HUES64 (cell line): ENCODE data around the gene IMPA2.
"Not testable (repeated sequence)": the region's sequence is repeated elsewhere in the genome, so short reads cannot be mapped to it uniquely, and the experiment has no call there.

ENCODE experiments used
- H3K27ac ChIP-seq: 2 replicates; pipeline ENCODE4 v1.7.0; 2013; ENCODE audit warnings: low read depth, low read length, inconsistent platforms
- H3K27me3 ChIP-seq: 2 replicates; pipeline ENCODE4 v1.6.1; 2013; ENCODE audit warnings: mild to moderate bottlenecking, low read length; ENCODE audit not compliant: insufficient read depth
- H3K36me3 ChIP-seq: 2 replicates; pipeline ENCODE4 v1.6.1; 2013; ENCODE audit warnings: mild to moderate bottlenecking, low read length; ENCODE audit not compliant: insufficient read depth
- H3K4me1 ChIP-seq: 2 replicates; pipeline ENCODE4 v1.6.1; 2013; ENCODE audit warnings: mild to moderate bottlenecking, low read length, moderate library complexity; ENCODE audit not compliant: insufficient read depth
- H3K4me3 ChIP-seq: 2 replicates; pipeline ENCODE4 v1.5.1; 2013; ENCODE audit warnings: mild to moderate bottlenecking, low read length, moderate library complexity
- H3K9ac ChIP-seq: 2 replicates; pipeline ENCODE4 v1.6.1; 2013; ENCODE audit warnings: mild to moderate bottlenecking, low read depth, low read length
- H3K9me3 ChIP-seq: 2 replicates; pipeline ENCODE4 v1.6.1; 2013; ENCODE audit warnings: low read depth, low read length; ENCODE audit not compliant: insufficient read depth
- WGBS: fragments of 150-250, 120-280 bp; methylation state at CpG from one replicate; pipeline ENCODE4 v1.1.7; 2013; ENCODE audit warnings: missing lambda C conversion rate; 5-methylcytosine and 5-hydroxymethylcytosine counted together

The IMPA2 gene

DNA sequence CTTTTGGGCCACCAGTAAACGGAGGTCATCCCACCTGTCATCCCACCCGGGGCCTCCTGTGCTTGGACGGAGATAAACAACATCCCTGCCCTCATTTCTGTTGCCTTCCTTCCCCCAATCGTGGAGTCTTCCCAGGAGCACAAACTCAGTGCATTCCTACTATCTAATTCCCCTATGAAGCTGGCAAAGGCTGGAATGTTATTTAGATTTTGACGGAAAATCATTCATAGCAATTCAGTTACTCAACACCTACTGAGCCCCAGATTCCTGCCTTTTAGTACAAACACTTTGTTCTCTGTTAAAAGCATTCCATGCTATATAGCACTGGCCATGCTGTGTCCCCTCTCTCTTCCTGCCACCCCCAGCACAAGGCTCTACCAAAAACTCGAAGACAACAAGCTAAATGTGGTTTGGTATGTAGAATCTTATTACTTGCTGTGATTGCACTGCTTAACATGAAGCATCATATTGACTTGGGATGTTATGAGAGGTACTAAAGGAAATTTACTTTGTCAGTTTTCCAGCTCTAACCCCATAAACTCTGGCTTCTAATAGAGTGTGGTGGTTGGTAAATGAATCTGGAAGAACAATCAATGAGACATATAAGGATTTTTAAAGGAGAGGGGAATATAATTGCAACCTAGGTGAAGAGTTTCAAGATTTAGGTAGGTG is 32.3 kb upstream of the IMPA2 start:
- Histone ChIP-seq H3K9ac (no peak overlapping the region), H3K9me3 (no peaks in the 10 kb centered on the region), H3K27ac (peak overlapping the region; percentile 32; the same call in 1 of the 2 replicates), H3K36me3 (no peaks in the 10 kb centered on the region), H3K4me1 (peaks cover 22% of the 10 kb centered on the region), H3K4me3 (no peak overlapping the region), H3K27me3 (no peaks in the 10 kb centered on the region)
- WGBS: 60% methylated on average over 6 of the region's 6 CpGs

DNA sequence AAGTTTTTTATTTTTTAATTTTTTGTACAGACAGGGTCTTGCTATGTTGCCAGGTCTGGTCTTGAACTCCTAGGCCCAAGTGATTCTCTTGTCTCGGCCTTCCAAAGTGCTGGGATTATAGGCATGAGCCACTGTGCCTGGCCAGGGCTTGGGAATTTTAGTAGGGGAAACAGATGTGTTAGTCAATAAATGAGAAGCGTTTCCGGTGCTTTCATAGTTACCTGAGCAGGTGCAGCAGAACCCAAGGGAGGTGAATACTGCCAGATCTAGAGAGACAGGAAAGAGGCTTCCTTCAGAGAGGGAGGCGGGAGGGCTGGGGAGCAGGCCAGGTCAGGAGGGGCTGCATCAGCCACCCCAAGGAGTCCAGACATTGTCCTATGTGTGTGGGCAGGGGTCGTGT is 30.5 kb upstream of the IMPA2 start:
- H3K4me1 ChIP-seq: peaks cover 28% of the 10 kb centered on the region
- H3K27ac ChIP-seq: no peak overlapping the region
- no peaks in the 10 kb centered on the region for H3K27me3 ChIP-seq
- WGBS: 83% methylated on average over 4 of the region's 5 CpGs
- no peak overlapping the region for H3K9ac ChIP-seq
- no peaks in the 10 kb centered on the region for H3K9me3 ChIP-seq
- no peak overlapping the region for H3K4me3 ChIP-seq
- H3K36me3 ChIP-seq: no peaks in the 10 kb centered on the region

DNA sequence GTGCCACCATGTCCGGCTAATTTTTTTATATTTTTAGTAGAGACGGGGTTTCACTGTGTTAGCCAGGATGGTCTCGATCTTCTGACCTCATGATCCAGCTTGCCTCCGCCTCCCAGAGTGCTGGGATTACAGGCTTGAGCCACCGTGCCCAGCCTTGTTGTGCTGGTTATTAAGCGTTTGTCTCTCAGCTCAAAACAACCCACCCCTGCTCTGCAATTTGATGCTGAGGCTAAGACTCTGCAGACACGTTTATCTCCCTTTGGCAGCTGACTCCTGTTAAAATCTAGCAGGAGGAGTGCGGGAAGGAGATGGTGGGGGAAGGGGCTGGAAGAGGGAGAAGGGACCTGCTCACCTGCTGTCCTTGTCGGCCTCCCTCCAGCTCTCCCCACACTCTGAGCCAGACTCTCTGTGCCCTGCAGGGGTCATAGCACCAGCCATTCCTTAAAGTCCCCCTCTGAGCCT is 29.9 kb upstream of the IMPA2 start:
- 0 out of 2 replicates have a peak, but pooled peaks cover 2% of the 10 kb centered on the region for H3K9me3 ChIP-seq
- H3K36me3 ChIP-seq: no peaks in the 10 kb centered on the region
- H3K9ac ChIP-seq: no peak overlapping the region

DNA sequence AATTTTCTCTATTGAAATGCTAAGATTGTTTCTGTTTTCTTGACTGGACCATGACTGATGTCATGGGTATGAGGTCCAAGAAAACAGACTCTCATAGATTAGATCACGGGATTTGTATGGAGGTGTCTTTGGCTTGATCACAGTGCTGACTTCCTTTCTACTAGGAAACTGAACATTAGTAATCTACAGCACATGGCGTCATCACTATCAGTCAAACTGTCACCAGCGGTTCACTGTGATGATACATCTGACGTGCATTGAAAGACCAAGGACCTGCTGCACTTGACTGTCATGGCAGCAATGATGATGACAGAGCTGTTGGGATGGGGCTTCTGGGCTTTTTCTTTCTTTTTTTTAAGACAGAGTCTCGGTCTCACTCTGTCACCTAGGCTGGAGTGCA is 28.2 kb upstream of the IMPA2 start:
- Histone ChIP-seq H3K4me3 (no peak overlapping the region), H3K27ac (no peak overlapping the region), H3K4me1 (peaks cover 19% of the 10 kb centered on the region; the same call in 1 of the 2 replicates), H3K27me3 (no peaks in the 10 kb centered on the region), H3K9me3 (peaks cover 16% of the 10 kb centered on the region), H3K36me3 (no peaks in the 10 kb centered on the region), H3K9ac (no peak overlapping the region)
- 92% methylated on average over 5 of the region's 5 CpGs for WGBS

More for the DNA sequence above, 29.9 kb upstream of the IMPA2 start:
- H3K4me3 ChIP-seq: no peak overlapping the region
- WGBS: 58% methylated on average over 9 of the region's 9 CpGs
- peaks cover 26% of the 10 kb centered on the region for H3K4me1 ChIP-seq
- no peaks in the 10 kb centered on the region for H3K27me3 ChIP-seq
- no peak overlapping the region for H3K27ac ChIP-seq

DNA sequence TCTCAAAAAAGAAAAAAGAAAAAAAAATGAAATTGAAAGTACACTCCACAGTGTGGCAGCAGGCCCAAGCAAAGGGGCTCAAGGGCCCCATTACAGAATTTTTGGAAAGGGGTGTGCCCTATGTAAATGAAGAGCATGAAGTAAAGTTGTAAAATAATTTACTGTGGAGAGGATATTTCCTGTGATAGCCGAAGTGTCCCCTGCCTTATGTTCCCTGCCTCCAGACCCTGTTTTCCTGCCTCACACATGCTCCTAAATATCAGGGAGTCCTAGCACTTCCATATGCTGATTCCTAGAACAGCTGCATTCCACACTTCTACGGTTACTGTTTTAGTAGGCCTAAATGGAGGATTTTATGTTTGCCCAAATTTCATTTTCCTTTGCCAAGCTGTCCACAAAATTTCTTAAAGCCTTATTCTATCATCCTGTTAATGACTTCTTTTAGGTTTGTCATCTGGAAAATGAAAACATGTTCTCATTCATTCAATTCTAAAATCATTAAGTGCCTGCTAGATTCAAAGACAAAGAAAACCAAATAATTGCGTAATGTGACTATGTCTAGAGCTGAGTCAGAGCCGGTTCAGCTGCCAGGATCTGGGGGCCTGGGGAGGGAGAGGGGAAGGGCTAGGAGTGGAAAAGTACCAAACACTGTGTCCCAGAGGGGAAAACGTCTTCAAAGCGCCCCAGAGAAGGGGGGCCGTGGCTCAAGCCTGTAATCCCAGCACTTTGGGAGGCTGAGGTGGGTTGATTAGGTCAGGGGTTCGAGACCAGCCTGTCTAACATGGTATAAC is 25.9 kb upstream of the IMPA2 start:
- H3K4me3 ChIP-seq: no peak overlapping the region
- peaks cover 14% of the 10 kb centered on the region; the same call in 1 of the 2 replicates for H3K4me1 ChIP-seq
- peak overlapping the region; percentile 26; the same call in 1 of the 2 replicates for H3K9ac ChIP-seq
- no peaks in the 10 kb centered on the region for H3K36me3 ChIP-seq
- H3K27ac ChIP-seq: peak overlapping the region; percentile 24
- H3K27me3 ChIP-seq: no peaks in the 10 kb centered on the region
- WGBS: 67% methylated on average over 7 of the region's 8 CpGs
- peaks cover 20% of the 10 kb centered on the region for H3K9me3 ChIP-seq

DNA sequence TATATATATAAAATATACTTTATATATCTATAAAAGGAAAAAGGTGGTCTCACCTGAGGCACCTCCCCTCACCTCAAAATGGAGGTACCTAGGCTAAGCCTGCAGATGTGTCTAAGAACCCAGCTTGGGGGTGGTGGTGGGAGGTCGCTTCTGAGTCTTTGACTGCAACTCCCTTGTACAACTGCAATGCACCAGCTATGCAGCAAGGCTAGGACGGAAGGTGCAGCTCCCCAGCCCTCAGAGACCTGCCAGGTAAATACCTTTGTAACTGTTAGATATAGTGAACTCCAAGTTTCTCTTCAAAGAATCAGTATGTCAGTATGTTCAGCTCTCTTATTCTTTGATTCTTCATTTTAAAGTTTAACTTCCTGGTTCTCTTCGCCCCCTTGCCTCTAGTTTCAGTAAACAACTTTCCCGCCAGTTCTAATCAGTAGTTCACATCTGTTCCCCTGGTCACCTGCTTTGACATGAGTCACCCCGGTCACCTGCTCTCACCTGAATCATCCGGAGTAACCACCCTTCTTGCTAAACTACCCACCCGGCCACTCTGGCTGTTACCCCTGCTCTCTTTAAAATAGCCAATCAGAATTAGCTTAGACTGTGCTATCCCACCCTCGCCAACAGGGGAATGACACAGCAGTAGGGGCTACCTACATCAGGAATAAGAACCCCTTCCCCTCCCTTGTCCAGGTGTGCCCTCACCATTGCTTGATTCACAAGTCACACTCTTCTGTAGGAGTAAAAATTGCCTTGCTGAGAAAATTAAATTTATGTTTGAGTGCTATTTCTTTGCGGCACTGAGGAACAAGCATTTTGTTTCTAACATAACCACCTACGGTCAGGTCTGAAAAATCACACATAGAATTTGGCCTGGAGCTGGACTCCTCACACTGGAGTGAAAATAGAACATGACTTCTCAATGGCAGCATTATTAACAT is 24.7 kb upstream of the IMPA2 start:
- WGBS: 90% methylated on average over 10 of the region's 10 CpGs
- Histone ChIP-seq H3K9ac (no peak overlapping the region), H3K9me3 (peaks cover 20% of the 10 kb centered on the region), H3K4me3 (no peak overlapping the region), H3K27me3 (no peaks in the 10 kb centered on the region), H3K36me3 (no peaks in the 10 kb centered on the region), H3K4me1 (peaks cover 11% of the 10 kb centered on the region; the same call in 1 of the 2 replicates), H3K27ac (no peak overlapping the region)

DNA sequence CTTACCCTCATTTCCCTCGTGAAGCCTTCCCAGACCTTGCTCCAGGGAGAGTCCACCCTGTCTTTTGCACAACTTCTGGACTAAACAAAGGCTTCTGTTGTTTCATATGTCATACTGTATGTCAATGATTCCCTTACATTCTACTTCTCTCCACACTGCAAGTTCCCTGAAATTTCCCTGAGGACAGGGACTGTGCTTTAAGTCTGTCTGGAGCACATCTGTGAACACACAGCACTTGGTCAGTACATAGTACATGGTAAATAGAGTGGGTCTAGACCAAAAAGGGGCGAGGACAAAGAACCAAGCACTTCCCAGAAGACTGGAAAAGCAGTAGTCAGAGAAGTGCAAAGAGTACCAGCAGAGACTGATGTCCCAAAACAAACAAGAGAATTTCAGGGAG is 23.7 kb upstream of the IMPA2 start:
- no peak overlapping the region for H3K27ac ChIP-seq
- no peak overlapping the region for H3K4me3 ChIP-seq
- peaks cover 20% of the 10 kb centered on the region for H3K9me3 ChIP-seq
- H3K36me3 ChIP-seq: no peaks in the 10 kb centered on the region
- H3K9ac ChIP-seq: no peak overlapping the region
- H3K27me3 ChIP-seq: no peaks in the 10 kb centered on the region
- WGBS: 90% methylated on average over 2 of the region's 2 CpGs
- H3K4me1 ChIP-seq: peaks cover 6% of the 10 kb centered on the region; the same call in 1 of the 2 replicates

DNA sequence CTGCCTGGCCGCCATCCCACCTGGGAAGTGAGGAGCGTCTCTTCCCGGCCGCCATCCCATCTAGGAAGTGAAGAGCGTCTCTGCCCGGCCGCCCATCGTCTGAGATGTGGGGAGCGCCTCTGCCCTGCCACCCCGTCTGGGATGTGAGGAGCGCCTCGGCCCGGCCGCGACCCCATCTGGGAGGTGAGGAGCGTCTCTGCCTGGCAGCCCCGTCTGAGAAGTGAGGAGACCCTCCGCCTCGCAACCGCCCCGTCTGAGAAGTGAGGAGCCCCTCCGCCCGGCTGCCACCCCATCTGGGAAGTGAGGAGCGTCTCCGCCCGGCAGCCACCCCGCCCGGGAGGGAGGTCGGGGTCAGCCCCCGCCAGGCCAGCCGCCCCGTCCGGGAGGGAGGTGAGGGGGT is 21.7 kb upstream of the IMPA2 start:
- H3K36me3 ChIP-seq, H3K27me3 ChIP-seq, H3K27ac ChIP-seq, H3K4me3 ChIP-seq, H3K9ac ChIP-seq, H3K4me1 ChIP-seq: not testable (repeated sequence)
- WGBS: 96% methylated on average over 33 of the region's 33 CpGs
- H3K9me3 ChIP-seq: peaks cover 20% of the 10 kb centered on the region

DNA sequence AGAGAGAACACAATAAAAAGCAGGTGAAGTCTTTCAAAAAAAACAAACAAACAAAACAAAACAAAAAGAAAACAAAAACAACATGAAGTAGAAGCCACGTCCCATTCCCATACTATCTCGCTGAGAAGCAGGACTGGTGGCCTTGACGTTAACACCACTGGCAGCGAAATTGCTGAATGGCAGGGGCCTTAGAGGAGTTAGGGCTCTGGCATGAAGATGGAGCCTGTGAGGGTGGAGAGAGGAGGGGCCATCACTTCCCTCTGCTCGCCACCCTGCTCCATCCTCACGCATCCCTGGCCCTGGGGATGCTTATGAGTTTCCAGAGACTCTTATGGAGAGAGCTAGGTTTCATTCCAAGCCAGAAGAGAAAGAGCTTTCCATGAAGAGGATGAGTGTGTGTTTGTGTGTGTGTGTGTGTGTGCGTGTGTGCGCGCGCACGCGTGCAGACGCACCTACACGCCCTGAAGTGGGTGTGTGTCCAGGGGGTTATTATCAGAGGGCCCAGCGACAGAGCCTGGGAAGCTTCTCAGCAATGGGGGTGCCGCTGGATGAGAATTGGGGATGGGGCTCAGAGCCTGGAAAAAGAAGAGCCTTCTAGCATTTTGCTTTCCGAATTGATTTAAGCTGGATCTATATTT is 20.4 kb upstream of the IMPA2 start:
- 86% methylated on average over 16 of the region's 17 CpGs for WGBS
- peaks cover 20% of the 10 kb centered on the region for H3K9me3 ChIP-seq
- H3K36me3 ChIP-seq: no peaks in the 10 kb centered on the region
- H3K27ac ChIP-seq: no peak overlapping the region
- no peak overlapping the region for H3K4me3 ChIP-seq
- H3K9ac ChIP-seq: no peak overlapping the region
- H3K27me3 ChIP-seq: no peaks in the 10 kb centered on the region
- H3K4me1 ChIP-seq: no peaks in the 10 kb centered on the region

DNA sequence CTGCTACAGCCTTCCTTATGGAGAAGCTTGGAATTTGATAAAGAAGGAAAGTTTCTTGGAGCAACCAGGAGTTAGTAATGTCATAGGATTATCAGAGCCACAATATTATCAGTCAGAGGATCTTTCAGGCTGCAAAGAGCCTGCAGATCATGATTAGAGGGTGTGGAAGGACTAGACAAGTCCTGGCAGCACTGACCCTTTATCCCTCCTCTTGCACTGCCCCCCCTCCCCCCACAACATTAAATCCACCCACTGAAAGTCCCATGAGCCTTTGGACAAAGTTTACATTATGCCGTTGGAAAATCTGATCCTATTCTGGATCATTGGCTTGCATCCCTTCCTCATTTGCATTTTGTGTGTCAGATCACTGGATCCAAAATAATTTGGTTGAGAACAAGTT is 18.7 kb upstream of the IMPA2 start:
- H3K9me3 ChIP-seq: peaks cover 6% of the 10 kb centered on the region
- 96% methylated on average over 1 of the region's 1 CpG for WGBS

More for the DNA sequence above, 18.7 kb upstream of the IMPA2 start:
- Histone ChIP-seq H3K4me3 (no peak overlapping the region), H3K4me1 (no peaks in the 10 kb centered on the region), H3K9ac (no peak overlapping the region), H3K36me3 (no peaks in the 10 kb centered on the region), H3K27me3 (no peaks in the 10 kb centered on the region), H3K27ac (no peak overlapping the region)
